Mesothelial cell of epicardium (in vitro differentiated cells): ENCODE measurements around the gene ZNF664. TPM values are rescaled to one million over a fixed set of nuclear protein-coding genes. Genes with fewer than 3 reads are reported as not detected.
A peak's percentile ranks its signal among the peaks of the same experiment; 100 is the strongest.

Experiments
- DNase-seq, 2 experiments: peaks; one replicate each; pipeline ENCODE4 v3.0.0; 2021; ENCODE audit warnings: low spot score in 2 of 2; ENCODE audit not compliant: unreplicated experiment in 2 of 2
- H3K27ac Mint-ChIP-seq: 2 replicates; pipeline ENCODE4 v1.8.0; 2021; ENCODE audit warnings: mixed read lengths
- H3K27me3 Mint-ChIP-seq: 2 replicates; pipeline ENCODE4 v1.8.0; 2021; ENCODE audit warnings: low read depth, mixed read lengths
- H3K36me3 Mint-ChIP-seq: 2 replicates; pipeline ENCODE4 v1.8.0; 2021; ENCODE audit warnings: mixed read lengths
- H3K4me1 Mint-ChIP-seq: 2 replicates; pipeline ENCODE4 v1.8.0; 2021; ENCODE audit warnings: mixed read lengths
- H3K4me3 Mint-ChIP-seq: 2 replicates; pipeline ENCODE4 v1.8.0; 2021; ENCODE audit warnings: mild to moderate bottlenecking, moderate library complexity, mixed read lengths
- H3K9me3 Mint-ChIP-seq: 2 replicates; pipeline ENCODE4 v1.8.0; 2021; ENCODE audit warnings: mixed read lengths
- total RNA-seq: library from RNA; stranded (reverse); gene quantifications from 3 replicates; pipeline ENCODE4 v1.2.1, GENCODE V29; 2021
- TF ChIP-seq, protein P1 (sequence below): fragments of 200-600 bp; sonication (generic); IDR thresholded peaks from one replicate; pipeline ENCODE4 v1.5.0; 2021; ENCODE audit warnings: antibody characterized with exemption; ENCODE audit not compliant: unreplicated experiment

Gene ZNF664
- total RNA-seq, 1 donor from 2014 or later: 112 TPM

DNA sequence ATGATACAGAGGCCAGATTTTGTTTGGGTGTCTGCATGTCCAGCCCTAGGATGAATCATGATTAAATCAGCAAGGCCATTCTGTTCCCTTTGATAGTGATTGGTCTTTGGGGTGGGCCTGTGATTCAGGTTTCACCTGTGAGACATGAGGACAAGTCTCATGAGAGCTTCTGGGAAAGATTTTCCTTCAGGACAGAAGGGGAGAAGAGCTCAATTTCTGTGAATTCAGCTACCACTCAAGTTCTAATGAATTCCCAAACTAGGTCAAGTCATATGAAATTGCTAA, 73.4 kb downstream of the ZNF664 start:
- TF ChIP-seq, protein P1, sequence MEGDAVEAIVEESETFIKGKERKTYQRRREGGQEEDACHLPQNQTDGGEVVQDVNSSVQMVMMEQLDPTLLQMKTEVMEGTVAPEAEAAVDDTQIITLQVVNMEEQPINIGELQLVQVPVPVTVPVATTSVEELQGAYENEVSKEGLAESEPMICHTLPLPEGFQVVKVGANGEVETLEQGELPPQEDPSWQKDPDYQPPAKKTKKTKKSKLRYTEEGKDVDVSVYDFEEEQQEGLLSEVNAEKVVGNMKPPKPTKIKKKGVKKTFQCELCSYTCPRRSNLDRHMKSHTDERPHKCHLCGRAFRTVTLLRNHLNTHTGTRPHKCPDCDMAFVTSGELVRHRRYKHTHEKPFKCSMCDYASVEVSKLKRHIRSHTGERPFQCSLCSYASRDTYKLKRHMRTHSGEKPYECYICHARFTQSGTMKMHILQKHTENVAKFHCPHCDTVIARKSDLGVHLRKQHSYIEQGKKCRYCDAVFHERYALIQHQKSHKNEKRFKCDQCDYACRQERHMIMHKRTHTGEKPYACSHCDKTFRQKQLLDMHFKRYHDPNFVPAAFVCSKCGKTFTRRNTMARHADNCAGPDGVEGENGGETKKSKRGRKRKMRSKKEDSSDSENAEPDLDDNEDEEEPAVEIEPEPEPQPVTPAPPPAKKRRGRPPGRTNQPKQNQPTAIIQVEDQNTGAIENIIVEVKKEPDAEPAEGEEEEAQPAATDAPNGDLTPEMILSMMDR: no peak
- no peak for DNase-seq
- peaks cover 29% of the 10 kb centered on the region for H3K4me1 Mint-ChIP-seq
- H3K9me3 Mint-ChIP-seq: peaks cover 29% of the 10 kb centered on the region
- no peak overlapping the region for H3K4me3 Mint-ChIP-seq
- H3K36me3 Mint-ChIP-seq: peaks cover 29% of the 10 kb centered on the region
- H3K27ac Mint-ChIP-seq: no peak overlapping the region
- no peaks in the 10 kb centered on the region for H3K27me3 Mint-ChIP-seq

DNA sequence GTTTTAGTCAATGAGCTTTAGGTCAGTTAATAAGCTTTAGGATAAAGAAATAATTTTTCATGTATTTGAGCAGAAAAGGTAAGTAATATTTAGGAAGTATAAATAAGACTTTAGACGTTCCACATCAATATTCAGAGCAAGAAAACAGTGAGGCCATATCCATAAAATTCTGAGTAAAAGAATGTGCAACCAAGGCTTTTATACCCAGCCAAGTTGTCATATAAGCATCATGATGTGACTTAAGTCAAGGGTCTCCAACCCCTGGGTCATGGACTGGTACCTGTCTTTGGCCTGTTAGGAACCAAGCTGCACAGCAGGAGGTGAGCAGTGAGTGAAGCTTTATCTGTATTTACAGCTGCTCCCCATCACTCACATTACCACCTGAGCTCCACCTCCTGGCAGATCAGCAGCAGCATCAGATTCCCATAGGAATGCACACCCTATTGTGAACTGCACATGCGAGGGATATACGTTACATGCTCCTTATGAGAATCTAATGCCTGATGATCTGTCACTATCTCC, 74.1 kb downstream of the ZNF664 start:
- Mint-ChIP-seq H3K36me3 (peaks cover 29% of the 10 kb centered on the region), H3K27me3 (no peaks in the 10 kb centered on the region), H3K27ac (no peak overlapping the region), H3K4me3 (no peak overlapping the region), H3K4me1 (peaks cover 35% of the 10 kb centered on the region), H3K9me3 (peaks cover 29% of the 10 kb centered on the region)
- TF ChIP-seq, protein P1: no peak
- no peak for DNase-seq

- H3K27ac Mint-ChIP-seq: no peak overlapping the region
- TF ChIP-seq, protein P1: no peak
- no peak for DNase-seq
- H3K4me1 Mint-ChIP-seq: peaks cover 39% of the 10 kb centered on the region
- peaks cover 29% of the 10 kb centered on the region for H3K9me3 Mint-ChIP-seq
- H3K27me3 Mint-ChIP-seq: no peaks in the 10 kb centered on the region
- H3K4me3 Mint-ChIP-seq: no peak overlapping the region
- H3K36me3 Mint-ChIP-seq: peaks cover 29% of the 10 kb centered on the region
Observed at GRCh38 chr12:124049451-124050094, 76.6 kb downstream of the ZNF664 start.

DNA sequence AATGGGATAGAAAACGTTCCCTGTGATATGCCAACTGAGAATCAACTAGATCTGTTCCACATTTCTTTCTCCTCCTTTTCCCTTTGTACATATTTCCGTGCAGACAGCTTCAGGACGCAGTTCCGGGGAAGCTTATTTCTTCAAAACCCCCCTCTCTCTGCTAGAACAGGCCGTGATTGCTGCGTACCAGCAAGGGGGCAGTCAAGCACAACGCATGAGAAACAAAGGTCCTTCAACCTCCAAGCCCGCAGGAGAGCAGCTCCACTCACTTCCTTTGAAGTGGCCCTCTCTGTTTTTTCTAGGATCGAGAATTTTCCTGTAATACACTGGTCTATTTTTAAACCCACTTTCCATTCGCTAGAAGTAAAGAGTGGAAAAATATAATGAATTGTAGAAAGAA, 80.8 kb downstream of the ZNF664 start:
- peak overlapping the region; percentile 88 for H3K27ac Mint-ChIP-seq
- H3K27me3 Mint-ChIP-seq: no peaks in the 10 kb centered on the region
- peaks cover 8% of the 10 kb centered on the region for H3K36me3 Mint-ChIP-seq
- H3K4me1 Mint-ChIP-seq: peaks cover 43% of the 10 kb centered on the region
- no peak overlapping the region for H3K4me3 Mint-ChIP-seq
- TF ChIP-seq, protein P1: no peak
- H3K9me3 Mint-ChIP-seq: peaks cover 6% of the 10 kb centered on the region
- DNase-seq: peak in 1 of 2 experiments; percentile 61

DNA sequence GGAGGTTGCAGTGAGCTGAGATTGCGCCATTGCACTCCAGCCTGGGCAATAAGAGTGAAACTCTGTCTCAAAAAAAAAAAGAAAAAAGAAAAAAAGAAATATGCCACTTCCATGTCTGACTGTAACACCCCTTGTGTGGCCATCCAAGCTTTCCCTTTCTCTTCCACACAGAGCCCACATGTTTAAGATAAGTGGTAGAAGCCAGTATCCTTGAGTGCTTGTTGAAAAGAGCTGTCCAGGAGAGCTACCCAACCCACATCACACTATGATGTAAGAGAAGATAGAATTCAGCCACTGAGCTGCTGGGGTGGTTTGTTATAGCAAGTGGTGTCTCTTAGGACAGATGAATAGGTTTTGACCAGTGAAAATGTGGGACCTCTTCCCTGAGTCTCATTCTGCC, 82.1 kb downstream of the ZNF664 start:
- no peak for DNase-seq
- peaks cover 34% of the 10 kb centered on the region for H3K4me1 Mint-ChIP-seq
- no peak overlapping the region for H3K27ac Mint-ChIP-seq
- peaks cover 5% of the 10 kb centered on the region for H3K9me3 Mint-ChIP-seq
- peaks cover under 1% of the 10 kb centered on the region for H3K36me3 Mint-ChIP-seq
- no peak overlapping the region for H3K4me3 Mint-ChIP-seq
- TF ChIP-seq, protein P1: no peak
- no peaks in the 10 kb centered on the region for H3K27me3 Mint-ChIP-seq
